H9 (cell line): ENCODE measurements around the gene ZNF609. TPM values are rescaled to one million over a fixed set of nuclear protein-coding genes. Genes with fewer than 3 reads are reported as not detected.
A peak's percentile ranks its signal among the peaks of the same experiment; 100 is the strongest.

Experiments used
- DNase-seq: peaks from one replicate; pipeline ENCODE4 v3.0.0-alpha.2; 2017
- H2AFZ ChIP-seq: one replicate; pipeline ENCODE4 v1.6.1; 2013; ENCODE audit warnings: mild to moderate bottlenecking, low read length, control low read depth, moderate library complexity
- H2AK5ac ChIP-seq: 2 replicates; pipeline ENCODE4 v1.6.1; 2013; ENCODE audit warnings: low read length, control low read depth, mixed read lengths; ENCODE audit not compliant: insufficient read length
- H2BK120ac ChIP-seq: one replicate; pipeline ENCODE4 v1.6.1; 2013; ENCODE audit warnings: low read depth, mild to moderate bottlenecking, low read length, control low read depth, inconsistent platforms; ENCODE audit not compliant: poor library complexity, severe bottlenecking
- H2BK12ac ChIP-seq: 2 replicates; pipeline ENCODE4 v1.6.1; 2013; ENCODE audit warnings: low read length, control low read depth, mixed read lengths, low read depth; ENCODE audit not compliant: insufficient read length
- H2BK15ac ChIP-seq: 2 replicates; pipeline ENCODE4 v1.6.1; 2013; ENCODE audit warnings: low read depth, low read length, control low read depth
- H2BK20ac ChIP-seq: one replicate; pipeline ENCODE4 v1.6.1; 2013; ENCODE audit warnings: low read depth, mild to moderate bottlenecking, low read length, control low read depth, inconsistent platforms; ENCODE audit not compliant: poor library complexity, severe bottlenecking
- H2BK5ac ChIP-seq: 2 replicates; pipeline ENCODE4 v1.6.1; 2013; ENCODE audit warnings: low read length, control low read depth, mixed read lengths; ENCODE audit not compliant: insufficient read length
- H3K14ac ChIP-seq: 2 replicates; pipeline ENCODE4 v1.6.1; 2013; ENCODE audit warnings: low read length, control low read depth; ENCODE audit not compliant: insufficient read depth
- H3K18ac ChIP-seq: 2 replicates; pipeline ENCODE4 v1.6.1; 2013; ENCODE audit warnings: low read depth, mild to moderate bottlenecking, mixed read lengths, low read length, control low read depth; ENCODE audit not compliant: insufficient read length
- H3K23ac ChIP-seq: 2 replicates; pipeline ENCODE4 v1.6.1; 2013; ENCODE audit warnings: low read length, control low read depth, mixed read lengths, low read depth; ENCODE audit not compliant: insufficient read length
- H3K23me2 ChIP-seq: 2 replicates; pipeline ENCODE4 v1.6.1; 2013; ENCODE audit warnings: low read depth, mild to moderate bottlenecking, mixed read lengths, low read length, control low read depth; ENCODE audit not compliant: insufficient read length, poor library complexity, severe bottlenecking
- H3K27ac ChIP-seq: 2 replicates; pipeline ENCODE4 v1.5.1; 2013; ENCODE audit warnings: low read length, control low read depth, mixed read lengths, low read depth; ENCODE audit not compliant: insufficient read length
- H3K27me3 ChIP-seq: 2 replicates; pipeline ENCODE4 v1.6.1; 2013; ENCODE audit warnings: low read length, control low read depth, inconsistent platforms; ENCODE audit not compliant: insufficient read depth
- H3K4ac ChIP-seq: 2 replicates; pipeline ENCODE4 v1.6.1; 2013; ENCODE audit warnings: low read depth, mild to moderate bottlenecking, control low read depth, inconsistent platforms, low read length, moderate library complexity
- H3K4me1 ChIP-seq: 2 replicates; pipeline ENCODE4 v1.6.1; 2013; ENCODE audit warnings: low read length, control low read depth, inconsistent platforms; ENCODE audit not compliant: insufficient read depth
- H3K4me2 ChIP-seq: 2 replicates; pipeline ENCODE4 v1.6.1; 2013; ENCODE audit warnings: low read length, control low read depth, mixed read lengths; ENCODE audit not compliant: insufficient read length, insufficient read depth
- H3K56ac ChIP-seq: 2 replicates; pipeline ENCODE4 v1.6.1; 2013; ENCODE audit warnings: low read depth, mild to moderate bottlenecking, mixed read lengths, low read length, control low read depth; ENCODE audit not compliant: insufficient read length
- H3K79me1 ChIP-seq: 2 replicates; pipeline ENCODE4 v1.6.1; 2013; ENCODE audit warnings: low read depth, mild to moderate bottlenecking, moderate library complexity, low read length, control low read depth, inconsistent platforms; ENCODE audit not compliant: insufficient read depth, poor library complexity, severe bottlenecking
- H3K79me2 ChIP-seq: 2 replicates; pipeline ENCODE4 v1.6.1; 2013; ENCODE audit warnings: low read length, control low read depth, inconsistent platforms; ENCODE audit not compliant: insufficient read depth
- H3K9ac ChIP-seq: 2 replicates; pipeline ENCODE4 v1.6.1; 2013; ENCODE audit warnings: low read length, control low read depth, mixed read lengths; ENCODE audit not compliant: insufficient read length; ENCODE audit errors: extremely low read depth
- H3K9me3 ChIP-seq: one replicate; pipeline ENCODE4 v1.6.1; 2013; ENCODE audit warnings: low read depth, low read length, inconsistent platforms; ENCODE audit not compliant: control insufficient read depth
- H3T11ph ChIP-seq: one replicate; pipeline ENCODE4 v1.6.1; 2013; ENCODE audit warnings: mild to moderate bottlenecking, low read length, control low read depth, inconsistent platforms
- H4K20me1 ChIP-seq: one replicate; pipeline ENCODE4 v1.6.1; 2013; ENCODE audit not compliant: control insufficient read depth, insufficient read length, insufficient read depth
- H4K5ac ChIP-seq: 2 replicates; pipeline ENCODE4 v1.6.1; 2013; ENCODE audit warnings: low read depth, mild to moderate bottlenecking, mixed read lengths, low read length, control low read depth; ENCODE audit not compliant: insufficient read length
- H4K8ac ChIP-seq: replicated peaks from 2 replicates; pipeline ENCODE4 v1.6.1; 2013; ENCODE audit warnings: low read length, control low read depth, mixed read lengths, low read depth; ENCODE audit not compliant: insufficient read length
- H4K91ac ChIP-seq: 2 replicates; pipeline ENCODE4 v1.6.1; 2013; ENCODE audit warnings: low read depth, mild to moderate bottlenecking, moderate library complexity, mixed read lengths, low read length, control low read depth; ENCODE audit not compliant: insufficient read length
- H3K27ac Mint-ChIP-seq, 3 experiments: 2 replicates in 2 of 3; 3 replicates in 1 of 3; pipeline ENCODE4 v1.8.0; 2020 to 2021; ENCODE audit warnings: mixed read lengths in 3 of 3, mild to moderate bottlenecking in 1 of 3, moderate library complexity in 1 of 3
- H3K27me3 Mint-ChIP-seq: 2 replicates; pipeline ENCODE4 v1.8.0; 2021; ENCODE audit warnings: low read depth, mild to moderate bottlenecking, moderate library complexity, mixed read lengths
- H3K36me3 Mint-ChIP-seq, 3 experiments: 2 replicates in 2 of 3; 3 replicates in 1 of 3; pipeline ENCODE4 v1.8.0; 2020 to 2021; ENCODE audit warnings: low read depth in 3 of 3, mixed read lengths in 3 of 3; ENCODE audit not compliant: insufficient read depth in 1 of 3
- H3K4me1 Mint-ChIP-seq, 2 experiments: 2 replicates each; pipeline ENCODE4 v1.8.0; 2020; ENCODE audit warnings: mixed read lengths in 2 of 2
- H3K4me3 Mint-ChIP-seq, 2 experiments: 2 replicates in 1 of 2; 3 replicates in 1 of 2; pipeline ENCODE4 v1.8.0; 2020 to 2021; ENCODE audit warnings: mild to moderate bottlenecking in 2 of 2, mixed read lengths in 2 of 2, moderate library complexity in 1 of 2
- H3K9me3 Mint-ChIP-seq, 2 experiments: 2 replicates in 1 of 2; 3 replicates in 1 of 2; pipeline ENCODE4 v1.8.0; 2020; ENCODE audit warnings: mild to moderate bottlenecking in 2 of 2, mixed read lengths in 2 of 2, moderate library complexity in 1 of 2
- WGBS: extraction: QIAGEN DNeasy Blood & Tissue Kit; methylation state at CpG from one replicate; pipeline ENCODE4 v1.1.7; 2013; ENCODE audit warnings: missing lambda C conversion rate, low lambda C conversion rate, mixed read lengths; ENCODE audit not compliant: insufficient read length; ENCODE audit errors: extremely low coverage; 5-methylcytosine and 5-hydroxymethylcytosine counted together
- total RNA-seq: library from RNA; stranded (reverse); gene quantifications from 2 replicates; pipeline ENCODE4 v1.2.1, GENCODE V29; 2021
- TF ChIP-seq, protein P1 (sequence below): fragments of 200-600 bp; sonication (generic); conservative IDR thresholded peaks from 3 replicates; pipeline ENCODE4 v1.8.0; 2021; ENCODE audit warnings: antibody characterized with exemption, mild to moderate bottlenecking

Gene ZNF609
- total RNA-seq, 1 experiment from 2014 or later, result 45.3 TPM

GRCh38 chr15:64680097-64680496 is 219.7 kb downstream of the ZNF609 start:
- H3K27ac ChIP-seq, result no peak overlapping the region
- no peaks in the 10 kb centered on the region for H4K20me1 ChIP-seq
- no peak overlapping the region for H2BK120ac ChIP-seq
- no peaks in the 10 kb centered on the region for H3K4me1 ChIP-seq
- no peak overlapping the region for H3K23ac ChIP-seq
- no peaks in the 10 kb centered on the region for H3K79me1 ChIP-seq
- H2BK15ac ChIP-seq, result no peak overlapping the region
- no peak overlapping the region for H3K56ac ChIP-seq
- Mint-ChIP-seq H3K4me1 (peaks cover 0 to 5% of the 10 kb centered on the region in 2 experiments; a peak in 3 of 4 replicates), H3K27me3 (peaks cover 4% of the 10 kb centered on the region; the same call in 1 of the 2 replicates), H3K9me3 (no peaks in the 10 kb centered on the region; a peak in 1 of 5 replicates), H3K4me3 (no peak overlapping the region), H3K36me3 (peaks cover 25 to 89% (median 69%) of the 10 kb centered on the region in 3 experiments), H3K27ac (peak overlapping the region in 2 of 3 experiments; percentile 17 to 79; a peak in 2 of 7 replicates)
- H2BK20ac ChIP-seq, result no peak overlapping the region
- WGBS, result no CpG with 5 or more reads among the region's 2 CpGs
- H3K18ac ChIP-seq, result no peak overlapping the region
- no peak overlapping the region for H2AK5ac ChIP-seq
- H2AFZ ChIP-seq, result no peak overlapping the region
- H3K4me2 ChIP-seq, result no peak overlapping the region
- H3K9ac ChIP-seq, result no peak overlapping the region
- H2BK5ac ChIP-seq, result no peak overlapping the region
- no peaks in the 10 kb centered on the region for H3K9me3 ChIP-seq
- no peak overlapping the region for H4K5ac ChIP-seq
- TF ChIP-seq, protein P1, sequence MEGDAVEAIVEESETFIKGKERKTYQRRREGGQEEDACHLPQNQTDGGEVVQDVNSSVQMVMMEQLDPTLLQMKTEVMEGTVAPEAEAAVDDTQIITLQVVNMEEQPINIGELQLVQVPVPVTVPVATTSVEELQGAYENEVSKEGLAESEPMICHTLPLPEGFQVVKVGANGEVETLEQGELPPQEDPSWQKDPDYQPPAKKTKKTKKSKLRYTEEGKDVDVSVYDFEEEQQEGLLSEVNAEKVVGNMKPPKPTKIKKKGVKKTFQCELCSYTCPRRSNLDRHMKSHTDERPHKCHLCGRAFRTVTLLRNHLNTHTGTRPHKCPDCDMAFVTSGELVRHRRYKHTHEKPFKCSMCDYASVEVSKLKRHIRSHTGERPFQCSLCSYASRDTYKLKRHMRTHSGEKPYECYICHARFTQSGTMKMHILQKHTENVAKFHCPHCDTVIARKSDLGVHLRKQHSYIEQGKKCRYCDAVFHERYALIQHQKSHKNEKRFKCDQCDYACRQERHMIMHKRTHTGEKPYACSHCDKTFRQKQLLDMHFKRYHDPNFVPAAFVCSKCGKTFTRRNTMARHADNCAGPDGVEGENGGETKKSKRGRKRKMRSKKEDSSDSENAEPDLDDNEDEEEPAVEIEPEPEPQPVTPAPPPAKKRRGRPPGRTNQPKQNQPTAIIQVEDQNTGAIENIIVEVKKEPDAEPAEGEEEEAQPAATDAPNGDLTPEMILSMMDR, result no peak
- no peak for DNase-seq
- H3K14ac ChIP-seq, result no peak overlapping the region
- H4K91ac ChIP-seq, result no peak overlapping the region
- H3T11ph ChIP-seq, result no peak overlapping the region
- H3K27me3 ChIP-seq, result no peaks in the 10 kb centered on the region
- H3K4ac ChIP-seq, result no peak overlapping the region
- no peak overlapping the region for H2BK12ac ChIP-seq
- no peaks in the 10 kb centered on the region for H3K79me2 ChIP-seq
- no peak overlapping the region for H4K8ac ChIP-seq
- no peaks in the 10 kb centered on the region for H3K23me2 ChIP-seq
